OCI-LY3 (cell line): ENCODE results near the gene NFIL3.
"Not testable (repeated sequence)": the region's sequence is repeated elsewhere in the genome, so short reads cannot be mapped to it uniquely, and the experiment has no call there.

Source experiments
- CTCF ChIP-seq: fragments of 200-600, 300-600 bp; sonication (generic); IDR thresholded peaks from 2 replicates; pipeline ENCODE4 v1.5.1; 2014; ENCODE audit warnings: antibody characterized with exemption, low read length, low read depth
- EZH2phosphoT487 ChIP-seq: fragments of 200-600 bp; shearing (Covaris generic); IDR thresholded peaks from 2 replicates; pipeline ENCODE4 v1.6.1; 2018; ENCODE audit warnings: antibody characterized with exemption, mixed run types, low read depth

GRCh38 chr9:91471524-91471923 is 47.9 kb upstream of the NFIL3 start:
- not testable (repeated sequence) for TF ChIP-seq CTCF, EZH2phosphoT487
